Measurements from ENCODE around the gene TNP2. TPM values are rescaled to one million over a fixed set of nuclear protein-coding genes. Genes with fewer than 3 reads are reported as not detected.

The TNP2 gene
- total and polyA plus RNA-seq, 9 of the 15 experiments (the other 6 are each of a cell fraction or from before 2014, with no cell fraction given): not detected

DNA sequence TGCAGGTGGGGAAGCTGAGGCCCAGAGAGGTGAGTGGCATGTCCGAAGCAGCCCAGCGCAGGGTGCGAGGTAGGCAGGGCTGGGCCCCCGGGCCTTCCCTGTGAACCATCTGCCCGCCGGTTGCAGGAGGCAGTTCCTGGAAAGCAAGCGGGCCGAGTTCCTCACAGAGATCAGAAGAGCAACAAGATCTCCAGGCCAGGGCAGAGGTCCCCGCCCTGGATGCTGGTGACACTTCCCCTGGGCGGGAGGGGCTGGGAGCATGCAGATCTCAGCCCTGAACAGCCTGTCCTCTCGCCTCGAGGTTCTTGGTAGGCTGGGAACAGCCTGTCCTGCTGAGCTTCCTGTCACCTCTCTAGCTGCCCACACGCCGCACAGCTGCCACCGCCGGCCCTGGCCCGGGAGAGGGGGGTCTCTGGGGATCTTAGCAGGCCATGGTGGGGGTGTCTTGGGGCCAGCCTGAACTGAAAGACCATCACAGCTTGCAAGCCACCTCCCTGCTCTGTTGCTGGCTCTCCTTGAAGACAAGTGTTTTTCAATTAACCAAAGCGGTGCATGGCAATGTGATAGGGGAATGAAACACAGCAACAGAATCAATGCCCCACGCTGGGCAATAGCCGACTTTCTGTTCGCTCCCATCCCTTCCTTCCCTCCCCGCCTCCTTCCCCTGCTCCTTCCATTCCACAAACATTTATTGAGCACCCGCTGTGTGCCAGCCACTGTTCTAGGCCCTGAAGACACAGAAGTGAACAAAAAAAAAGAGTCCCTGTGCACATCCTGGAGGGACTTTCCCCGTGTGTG is 44.8 kb downstream of the TNP2 start (continued):
- TF ChIP-seq ATF6 (CRISPR knock-in tag; IDR thresholded peaks at IDR 0.05) (0 out of 2 replicates have a peak, but pooled peaks have one; percentile 51), NR2C1 (IDR thresholded peaks at IDR 0.05) (no peak), NR2C1 (tag; IDR thresholded peaks at IDR 0.05) (peak; percentile 8; the same call in 1 of the 2 replicates), EHMT2 (IDR thresholded peaks at IDR 0.05) (no peak), ZNF398 (CRISPR knock-in tag; IDR thresholded peaks at IDR 0.05) (no peak), SMARCA4 (IDR thresholded peaks at IDR 0.05) (no peak), TFE3 (CRISPR knock-in tag; IDR thresholded peaks at IDR 0.05) (no peak), GABPB2 (CRISPR knock-in tag; conservative IDR thresholded peaks at IDR 0.05) (no peak), ZMIZ1 (IDR thresholded peaks at IDR 0.05; ENCODE audit: low read depth in 2 of 2, low read length in 2 of 2) (no peak), RBFOX2 (IDR thresholded peaks at IDR 0.05; ENCODE audit: low read depth, low read length) (peak; percentile 53), RNF2 (IDR thresholded peaks at IDR 0.05) (peak; percentile 47; the same call in 1 of the 2 replicates), FOXP1 (CRISPR knock-in tag; IDR thresholded peaks at IDR 0.05) (no peak), ESRRB (CRISPR knock-in tag; IDR thresholded peaks at IDR 0.05; ENCODE audit: borderline replicate concordance) (no peak), SRF (CRISPR knock-in tag; IDR thresholded peaks at IDR 0.05) (peak in 1 of 2 experiments; percentile 81; a peak in 1 of 4 replicates), ZNF436 (CRISPR knock-in tag; IDR thresholded peaks at IDR 0.05) (no peak), HDAC8 (tag; IDR thresholded peaks at IDR 0.05) (no peak), ZFX (CRISPR knock-in tag; IDR thresholded peaks at IDR 0.05) (peak; percentile 44), CXXC5 (CRISPR knock-in tag; IDR thresholded peaks at IDR 0.05) (peak; percentile 38), ZNF12 (CRISPR knock-in tag; IDR thresholded peaks at IDR 0.05) (0 out of 2 replicates have a peak, but pooled peaks have one; percentile 29)

Measured in K562 (cell line).